ENCODE data around the gene ABCB11. TPM values are rescaled to one million over a fixed set of nuclear protein-coding genes. Genes with fewer than 3 reads are reported as not detected.
"Not testable (repeated sequence)": the region's sequence is repeated elsewhere in the genome, so short reads cannot be mapped to it uniquely, and the experiment has no call there.

The ABCB11 gene
- total RNA-seq, 1 donor from 2014 or later = 0.02 TPM

DNA sequence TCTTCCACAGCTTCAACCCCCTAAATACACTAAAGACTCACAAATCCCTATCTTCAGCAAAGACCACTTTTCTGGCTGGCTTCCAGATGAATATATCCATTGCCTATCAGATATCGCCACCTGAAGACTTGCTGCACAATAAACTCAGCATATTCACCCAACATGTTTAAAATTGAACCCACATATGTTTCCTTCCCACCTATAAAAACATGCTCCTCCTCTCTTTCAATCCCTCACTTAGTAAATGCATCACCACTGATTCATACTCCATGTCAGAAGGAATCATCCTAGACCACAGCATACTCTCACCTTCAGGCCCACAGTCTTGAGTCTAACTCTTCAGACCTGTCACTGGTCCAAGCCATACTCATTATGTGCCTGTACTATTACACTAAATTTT lies 146.1 kb downstream of the ABCB11 start:
- Histone ChIP-seq H3K4me2 (ENCODE audit: low read length) (peak overlapping the region; percentile 0), H3K9me3 (ENCODE audit: insufficient read depth, low read depth, low read length) (no peaks in the 10 kb centered on the region), H3K79me2 (ENCODE audit: insufficient read depth, low read length) (peaks cover 21% of the 10 kb centered on the region), H3K4me3 (ENCODE audit: insufficient read depth, low read depth, low read length) (no peak overlapping the region), H4K20me1 (ENCODE audit: insufficient read depth, low read length) (no peaks in the 10 kb centered on the region), H3K27ac (ENCODE audit: low read depth, low read length) (no peak overlapping the region), H3K9ac (ENCODE audit: low read length) (no peak overlapping the region), H3K36me3 (ENCODE audit: insufficient read depth, low read length) (peaks cover 3% of the 10 kb centered on the region), H3K27me3 (ENCODE audit: insufficient read depth, low read length) (no peaks in the 10 kb centered on the region), H2AFZ (ENCODE audit: low read depth, low read length) (no peak overlapping the region), H3K4me1 (ENCODE audit: insufficient read depth, low read length) (no peaks in the 10 kb centered on the region)
- Mint-ChIP-seq H3K4me3 (ENCODE audit: unreplicated experiment) (no peak overlapping the region), H3K36me3 (ENCODE audit: low read depth, unreplicated experiment) (no peaks in the 10 kb centered on the region), H3K4me1 (ENCODE audit: low read depth, unreplicated experiment) (no peaks in the 10 kb centered on the region), H3K27me3 (ENCODE audit: low read depth, unreplicated experiment) (no peaks in the 10 kb centered on the region), H3K9me3 (ENCODE audit: unreplicated experiment) (no peaks in the 10 kb centered on the region), H3K27ac (ENCODE audit: unreplicated experiment) (no peak overlapping the region)
- no peak for FAIRE-seq
- TF ChIP-seq, protein P1, sequence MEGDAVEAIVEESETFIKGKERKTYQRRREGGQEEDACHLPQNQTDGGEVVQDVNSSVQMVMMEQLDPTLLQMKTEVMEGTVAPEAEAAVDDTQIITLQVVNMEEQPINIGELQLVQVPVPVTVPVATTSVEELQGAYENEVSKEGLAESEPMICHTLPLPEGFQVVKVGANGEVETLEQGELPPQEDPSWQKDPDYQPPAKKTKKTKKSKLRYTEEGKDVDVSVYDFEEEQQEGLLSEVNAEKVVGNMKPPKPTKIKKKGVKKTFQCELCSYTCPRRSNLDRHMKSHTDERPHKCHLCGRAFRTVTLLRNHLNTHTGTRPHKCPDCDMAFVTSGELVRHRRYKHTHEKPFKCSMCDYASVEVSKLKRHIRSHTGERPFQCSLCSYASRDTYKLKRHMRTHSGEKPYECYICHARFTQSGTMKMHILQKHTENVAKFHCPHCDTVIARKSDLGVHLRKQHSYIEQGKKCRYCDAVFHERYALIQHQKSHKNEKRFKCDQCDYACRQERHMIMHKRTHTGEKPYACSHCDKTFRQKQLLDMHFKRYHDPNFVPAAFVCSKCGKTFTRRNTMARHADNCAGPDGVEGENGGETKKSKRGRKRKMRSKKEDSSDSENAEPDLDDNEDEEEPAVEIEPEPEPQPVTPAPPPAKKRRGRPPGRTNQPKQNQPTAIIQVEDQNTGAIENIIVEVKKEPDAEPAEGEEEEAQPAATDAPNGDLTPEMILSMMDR (IDR thresholded peaks at IDR 0.05; ENCODE audit: insufficient read depth, low read depth, low read length) = no peak
- no peak for TF ChIP-seq EZH2 (IDR thresholded peaks at IDR 0.05; ENCODE audit: insufficient read depth, low read length)
- DNase-seq (ENCODE audit: low read depth) = peak; percentile 40

DNA sequence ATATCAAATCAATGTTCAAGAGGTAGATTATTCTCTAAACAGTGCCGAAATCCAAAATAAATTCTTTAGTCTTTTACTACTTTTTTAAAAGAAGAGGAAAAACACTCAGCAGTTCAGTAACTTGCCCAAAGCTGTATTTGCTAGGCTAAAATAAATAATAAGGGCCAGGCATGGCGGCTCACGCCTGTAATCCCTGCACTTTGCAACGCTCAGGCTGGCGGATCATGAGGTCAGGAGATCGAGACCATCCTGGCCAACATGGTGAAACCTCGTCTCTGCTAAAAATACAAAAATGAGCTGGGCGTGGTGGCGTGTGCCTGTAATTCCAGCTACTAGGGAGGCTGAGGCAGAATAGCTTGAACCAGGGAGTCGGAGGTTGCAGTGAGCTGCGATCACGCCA lies 149.0 kb downstream of the ABCB11 start:
- not testable (repeated sequence) for H3K9ac ChIP-seq (ENCODE audit: low read length); H3K27me3 ChIP-seq (ENCODE audit: insufficient read depth, low read length); H2AFZ ChIP-seq (ENCODE audit: low read depth, low read length); H3K27ac Mint-ChIP-seq (ENCODE audit: unreplicated experiment); H4K20me1 ChIP-seq (ENCODE audit: insufficient read depth, low read length); H3K36me3 Mint-ChIP-seq (ENCODE audit: low read depth, unreplicated experiment); DNase-seq (ENCODE audit: low read depth); H3K4me1 ChIP-seq (ENCODE audit: insufficient read depth, low read length); H3K4me3 Mint-ChIP-seq (ENCODE audit: unreplicated experiment); H3K36me3 ChIP-seq (ENCODE audit: insufficient read depth, low read length); H3K9me3 ChIP-seq (ENCODE audit: insufficient read depth, low read depth, low read length); H3K27ac ChIP-seq (ENCODE audit: low read depth, low read length); H3K4me2 ChIP-seq (ENCODE audit: low read length); H3K4me1 Mint-ChIP-seq (ENCODE audit: low read depth, unreplicated experiment); H3K79me2 ChIP-seq (ENCODE audit: insufficient read depth, low read length); FAIRE-seq; H3K4me3 ChIP-seq (ENCODE audit: insufficient read depth, low read depth, low read length); H3K9me3 Mint-ChIP-seq (ENCODE audit: unreplicated experiment); H3K27me3 Mint-ChIP-seq (ENCODE audit: low read depth, unreplicated experiment)

DNA sequence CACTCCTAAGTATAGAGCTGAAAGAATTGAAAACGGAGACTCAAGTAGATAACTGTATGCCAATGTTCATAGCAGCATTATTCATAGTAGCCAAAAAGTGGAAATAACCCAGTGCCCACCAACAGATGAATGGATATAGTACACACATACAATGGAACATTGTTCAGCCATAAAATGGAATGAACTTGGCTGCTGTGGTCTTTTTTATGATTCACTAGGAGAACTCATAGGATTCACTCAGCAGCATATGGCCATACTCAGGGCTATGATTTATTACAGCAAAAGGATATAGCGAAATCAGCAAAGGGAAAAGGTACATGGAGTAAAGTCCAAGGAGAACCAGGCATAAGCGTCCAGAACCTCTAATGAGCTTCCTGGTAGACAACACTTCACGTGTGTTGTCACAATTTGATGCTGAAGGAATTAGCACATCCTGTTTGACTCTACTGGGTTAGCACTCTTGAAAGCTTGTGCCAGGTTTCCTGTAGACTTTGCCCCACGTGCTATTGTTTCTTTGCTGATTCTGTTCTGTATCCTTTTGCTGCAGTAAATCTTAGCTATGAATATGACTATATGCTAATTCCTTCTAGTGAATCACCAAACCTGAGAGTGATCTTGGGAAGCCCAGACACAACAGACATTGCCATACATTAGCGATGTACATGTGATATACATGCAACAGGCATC lies 156.6 kb downstream of the ABCB11 start:
- Mint-ChIP-seq H3K27me3 (ENCODE audit: low read depth, unreplicated experiment) (no peaks in the 10 kb centered on the region), H3K9me3 (ENCODE audit: unreplicated experiment) (no peaks in the 10 kb centered on the region), H3K4me1 (ENCODE audit: low read depth, unreplicated experiment) (no peaks in the 10 kb centered on the region), H3K4me3 (ENCODE audit: unreplicated experiment) (no peak overlapping the region), H3K27ac (ENCODE audit: unreplicated experiment) (no peak overlapping the region), H3K36me3 (ENCODE audit: low read depth, unreplicated experiment) (no peaks in the 10 kb centered on the region)
- Histone ChIP-seq H3K4me3 (ENCODE audit: insufficient read depth, low read depth, low read length) (no peak overlapping the region), H4K20me1 (ENCODE audit: insufficient read depth, low read length) (no peaks in the 10 kb centered on the region), H3K4me2 (ENCODE audit: low read length) (no peak overlapping the region), H3K27me3 (ENCODE audit: insufficient read depth, low read length) (no peaks in the 10 kb centered on the region), H3K4me1 (ENCODE audit: insufficient read depth, low read length) (no peaks in the 10 kb centered on the region), H2AFZ (ENCODE audit: low read depth, low read length) (no peak overlapping the region), H3K27ac (ENCODE audit: low read depth, low read length) (no peak overlapping the region), H3K9me3 (ENCODE audit: insufficient read depth, low read depth, low read length) (no peaks in the 10 kb centered on the region), H3K79me2 (ENCODE audit: insufficient read depth, low read length) (no peaks in the 10 kb centered on the region), H3K9ac (ENCODE audit: low read length) (no peak overlapping the region), H3K36me3 (ENCODE audit: insufficient read depth, low read length) (no peaks in the 10 kb centered on the region)
- no peak for TF ChIP-seq EZH2 (IDR thresholded peaks at IDR 0.05; ENCODE audit: insufficient read depth, low read length)
- TF ChIP-seq, protein P1 (IDR thresholded peaks at IDR 0.05; ENCODE audit: insufficient read depth, low read depth, low read length) = no peak
- FAIRE-seq (no peak), DNase-seq (ENCODE audit: low read depth) (no peak)

DNA sequence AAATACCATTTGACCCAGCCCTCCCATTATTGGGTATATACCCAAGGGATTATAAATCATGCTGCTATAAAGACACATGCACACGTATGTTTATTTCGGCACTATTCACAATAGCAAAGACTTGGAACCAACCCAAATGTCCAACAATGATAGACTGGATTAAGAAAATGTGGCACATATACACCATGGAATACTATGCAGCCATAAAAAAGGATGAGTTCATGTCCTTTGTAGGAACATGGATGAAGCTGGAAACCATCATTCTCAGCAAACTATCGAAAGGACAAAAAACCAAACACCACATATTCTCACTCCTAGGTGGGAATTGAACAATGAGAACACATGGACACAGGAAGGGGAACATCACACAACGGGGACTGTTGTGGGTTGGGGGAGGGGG lies 160.3 kb downstream of the ABCB11 start:
- not testable (repeated sequence) for FAIRE-seq; H3K79me2 ChIP-seq (ENCODE audit: insufficient read depth, low read length); H3K4me3 Mint-ChIP-seq (ENCODE audit: unreplicated experiment)

More for the DNA sequence above, 160.3 kb downstream of the ABCB11 start:
- not testable (repeated sequence) for H2AFZ ChIP-seq (ENCODE audit: low read depth, low read length); H3K36me3 Mint-ChIP-seq (ENCODE audit: low read depth, unreplicated experiment); H3K9ac ChIP-seq (ENCODE audit: low read length); H3K27ac Mint-ChIP-seq (ENCODE audit: unreplicated experiment); H3K4me1 ChIP-seq (ENCODE audit: insufficient read depth, low read length); H3K4me1 Mint-ChIP-seq (ENCODE audit: low read depth, unreplicated experiment); H3K4me2 ChIP-seq (ENCODE audit: low read length); H3K27me3 Mint-ChIP-seq (ENCODE audit: low read depth, unreplicated experiment); H3K9me3 Mint-ChIP-seq (ENCODE audit: unreplicated experiment); H3K36me3 ChIP-seq (ENCODE audit: insufficient read depth, low read length); DNase-seq (ENCODE audit: low read depth); H3K27me3 ChIP-seq (ENCODE audit: insufficient read depth, low read length); H3K27ac ChIP-seq (ENCODE audit: low read depth, low read length); H3K4me3 ChIP-seq (ENCODE audit: insufficient read depth, low read depth, low read length); H4K20me1 ChIP-seq (ENCODE audit: insufficient read depth, low read length); H3K9me3 ChIP-seq (ENCODE audit: insufficient read depth, low read depth, low read length)
